K562 (cell line): ENCODE results near the gene SMYD2. TPM values are rescaled to one million over a fixed set of nuclear protein-coding genes. Genes with fewer than 3 reads are reported as not detected.

Source experiments
- ARID4B ChIP-seq: sonication (generic); formaldehyde crosslinking; IDR thresholded peaks from 2 replicates; pipeline ENCODE4 v1.8.0; 2022; ENCODE audit warnings: mild to moderate bottlenecking, missing genetic modification reagents
- CEBPG ChIP-seq, 3 experiments: fragments of 200-800 bp in 1 of 3; sonication (Bioruptor generic) in 1 of 3; sonication (generic) in 1 of 3; formaldehyde crosslinking in 1 of 3; IDR thresholded peaks in 2 of 3; conservative IDR thresholded peaks in 1 of 3; 2 replicates each; pipeline versions ENCODE4 v1.6.1 to v1.8.0; 2016 to 2022; ENCODE audit warnings: missing compliant biosample characterization in 2 of 3, missing genetic modification characterization in 2 of 3, mild to moderate bottlenecking in 1 of 3, missing genetic modification reagents in 1 of 3
- CEBPZ ChIP-seq: fragments of 150-350 bp; IDR thresholded peaks from 2 replicates; pipeline ENCODE4 v1.6.1; 2014; ENCODE audit warnings: low read depth, mild to moderate bottlenecking, low read length, borderline replicate concordance
- NCOA1 ChIP-seq: fragments of 450-650 bp; IDR thresholded peaks from 2 replicates; pipeline ENCODE4 v1.6.1; 2016; ENCODE audit warnings: low read depth
- NFATC3 ChIP-seq: fragments of 450-650 bp; IDR thresholded peaks from 2 replicates; pipeline ENCODE4 v1.6.1; 2017; ENCODE audit warnings: mild to moderate bottlenecking
- POLR2AphosphoS5 ChIP-seq: IDR thresholded peaks from 2 replicates; pipeline ENCODE4 v1.6.1; 2011; ENCODE audit warnings: mild to moderate bottlenecking, low read depth, low read length, moderate library complexity; ENCODE audit not compliant: control insufficient read depth, insufficient read depth
- PURB ChIP-seq: sonication (generic); formaldehyde crosslinking; IDR thresholded peaks from 2 replicates; pipeline ENCODE4 v1.9.0; 2021; ENCODE audit warnings: low read depth, mild to moderate bottlenecking, missing genetic modification reagents
- SMAD1 ChIP-seq: fragments of 150-350 bp; IDR thresholded peaks from 2 replicates; pipeline ENCODE4 v1.6.1; 2014; ENCODE audit warnings: low read length, low read depth; ENCODE audit not compliant: partially characterized antibody
- SREBF1 ChIP-seq: fragments of 150-350 bp; IDR thresholded peaks from 2 replicates; pipeline ENCODE4 v1.6.1; 2014; ENCODE audit warnings: antibody characterized with exemption, low read depth, low read length, borderline replicate concordance
- TAF7 ChIP-seq: fragments of 450-650 bp; IDR thresholded peaks from 2 replicates; pipeline ENCODE4 v1.6.1; 2016; ENCODE audit warnings: missing genetic modification characterization, missing compliant biosample characterization
- ZBTB5 ChIP-seq: fragments of 450-650 bp; IDR thresholded peaks from 2 replicates; pipeline ENCODE4 v1.6.1; 2017; ENCODE audit warnings: antibody characterized with exemption
- ZFX ChIP-seq: sonication (generic); formaldehyde crosslinking; IDR thresholded peaks from 2 replicates; pipeline ENCODE4 v1.8.0; 2022; ENCODE audit warnings: mild to moderate bottlenecking, missing genetic modification reagents, moderate library complexity
- ZNF174 ChIP-seq: fragments of 250-450 bp; sonication (Bioruptor Pico); IDR thresholded peaks from 2 replicates; pipeline ENCODE4 v1.4.0; 2020; ENCODE audit warnings: mild to moderate bottlenecking
- ZNF175 ChIP-seq: fragments of 200-800 bp; sonication (Bioruptor generic); IDR thresholded peaks from 2 replicates; pipeline ENCODE4 v1.6.1; 2016; ENCODE audit warnings: low read depth, mild to moderate bottlenecking, missing genetic modification characterization, missing compliant biosample characterization
- ZNF740 ChIP-seq, 3 experiments: fragments of 200-800 bp in 1 of 3; sonication (Bioruptor generic) in 1 of 3; sonication (generic) in 1 of 3; formaldehyde crosslinking in 1 of 3; IDR thresholded peaks; 2 replicates each; pipeline versions ENCODE4 v1.6.1 to v1.8.0; 2016 to 2022; ENCODE audit warnings: mild to moderate bottlenecking in 2 of 3, missing compliant biosample characterization in 2 of 3, missing genetic modification characterization in 2 of 3, missing genetic modification reagents in 1 of 3
- polyA plus RNA-seq, 8 experiments: library from polyadenylated mRNA; depleted of rRNA in 4 of 8; stranded (reverse) in 5 of 8; unstranded in 3 of 8; fragments of >200 nt; fragmentation: Nextera tagmentation in 2 of 8; fragmentation: Illumina TruSeq in 1 of 8; extraction: Ambion mirVana in 2 of 8; extraction: Trizol in 1 of 8; gene quantifications; 2 replicates each; pipeline versions ENCODE4 v1.2.1 to v1.2.3, GENCODE V29; 2011 to 2014; ENCODE audit warnings: inconsistent platforms in 1 of 8, missing spikeins in 1 of 8
- total RNA-seq, 7 experiments: library from RNA; depleted of rRNA in 6 of 7; stranded (reverse); fragments of >200 nt in 6 of 7; fragmentation: Illumina TruSeq in 2 of 7; extraction: Trizol in 2 of 7; gene quantifications; 2 replicates each; pipeline versions ENCODE4 v1.2.1 to v1.2.3, GENCODE V29; 2011 to 2021; ENCODE audit warnings: low replicate concordance in 1 of 7

The SMYD2 gene
- total and polyA plus RNA-seq, 9 of the 15 experiments (the other 6 are each of a cell fraction or from before 2014, with no cell fraction given), result 13.8 to 81.3 (median 39.9) TPM

GRCh38 chr1:214328770-214329469 is 48.0 kb downstream of the SMYD2 start (continued):
- no peak for TF ChIP-seq ARID4B
- TF ChIP-seq CEBPG (CRISPR knock-in tag; IDR thresholded peaks at IDR 0.05), result no peak
- TF ChIP-seq CEBPG (tag; conservative IDR thresholded peaks at IDR 0.05 in 1 of 2, IDR thresholded peaks at IDR 0.05 in 1 of 2), result no peak
- TF ChIP-seq ZNF175, result no peak
- TF ChIP-seq SREBF1, result no peak
- no peak for TF ChIP-seq ZBTB5
- no peak for TF ChIP-seq NCOA1
- TF ChIP-seq POLR2AphosphoS5, result peak; percentile 19; the same call in 1 of the 2 replicates
- TF ChIP-seq CEBPZ, result no peak
- TF ChIP-seq ZFX (CRISPR knock-in tag), result no peak
- TF ChIP-seq ZNF174, result no peak
- no peak for TF ChIP-seq SMAD1
- no peak for TF ChIP-seq TAF7 (tag)
- TF ChIP-seq NFATC3, result no peak
- no peak for TF ChIP-seq ZNF740 (CRISPR knock-in tag; IDR thresholded peaks at IDR 0.05)
- TF ChIP-seq ZNF740 (tag; IDR thresholded peaks at IDR 0.05), result no peak
- no peak for TF ChIP-seq PURB (CRISPR knock-in tag)
